Activated CD4-positive, CD25-positive, alpha-beta regulatory T cell treated with anti-CD3 and anti-CD28 coated beads, Interleukin-2, amount 50 U/mL, for 72 hours (primary cell): ENCODE measurements around the gene MGAT4B.

Experiments used
- DNase-seq: peaks from one replicate; pipeline ENCODE4 v3.0.0; 2021

MGAT4B gene

DNA sequence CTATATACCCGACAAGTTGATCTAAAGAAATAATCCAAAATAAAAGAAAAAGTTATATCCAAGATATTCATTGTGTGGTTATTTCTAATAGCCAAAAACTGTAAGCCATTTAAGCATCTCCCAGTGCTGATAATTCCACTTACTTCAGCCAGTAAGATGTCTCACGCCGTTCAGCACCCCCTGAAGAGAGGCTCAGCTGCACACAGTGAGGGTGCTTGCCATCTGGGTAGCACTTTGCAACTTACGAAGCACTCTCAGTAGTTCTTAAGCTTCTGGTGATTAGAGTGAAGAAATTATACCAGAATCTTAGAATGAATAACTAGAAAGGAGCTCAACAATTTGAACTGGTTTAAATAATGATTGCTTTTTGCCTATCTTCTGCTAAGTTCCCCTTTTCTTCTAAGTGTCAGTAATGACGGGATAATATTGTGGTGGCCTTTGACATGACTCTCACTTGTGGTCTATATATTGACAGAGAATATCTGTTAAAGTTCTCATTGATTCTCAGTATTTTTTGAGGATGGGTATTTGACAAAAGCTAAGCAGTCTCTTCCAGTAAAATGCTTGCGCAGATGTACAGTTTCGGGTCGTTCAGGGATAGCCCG is 39.1 kb downstream of the MGAT4B start:
- no peak for DNase-seq

- no peak for DNase-seq
Measured at GRCh38 chr5:179766726-179767455, 39.8 kb downstream of the MGAT4B start.

DNA sequence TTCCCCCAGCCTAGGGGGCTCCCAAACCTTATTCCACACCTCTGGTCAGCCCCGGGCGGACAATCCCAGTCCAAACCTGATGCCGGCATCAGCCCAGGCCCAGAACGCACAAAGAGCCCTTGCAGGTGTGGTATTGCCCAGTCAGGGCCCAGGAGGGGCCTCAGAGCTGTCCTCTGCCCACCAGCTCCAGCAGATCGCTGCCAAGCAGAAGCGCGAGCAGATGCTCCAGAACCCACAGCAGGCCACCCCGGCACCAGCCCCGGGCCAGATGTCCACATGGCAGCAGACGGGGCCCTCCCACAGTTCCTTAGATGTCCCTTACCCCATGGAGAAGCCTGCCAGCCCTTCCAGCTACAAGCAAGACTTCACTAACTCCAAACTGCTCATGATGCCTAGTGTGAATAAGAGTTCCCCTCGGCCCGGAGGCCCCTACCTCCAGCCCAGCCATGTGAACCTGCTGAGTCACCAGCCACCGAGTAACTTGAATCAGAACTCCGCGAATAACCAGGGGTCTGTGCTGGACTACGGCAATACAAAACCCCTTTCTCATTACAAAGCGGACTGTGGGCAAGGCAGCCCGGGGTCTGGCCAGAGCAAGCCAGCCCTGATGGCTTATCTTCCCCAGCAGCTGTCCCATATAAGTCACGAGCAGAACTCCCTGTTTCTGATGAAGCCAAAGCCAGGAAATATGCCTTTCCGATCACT is 40.5 kb downstream of the MGAT4B start:
- no peak for DNase-seq

GRCh38 chr5:179765400-179765799 is 41.3 kb downstream of the MGAT4B start:
- DNase-seq = no peak

GRCh38 chr5:179764056-179764455 is 42.6 kb downstream of the MGAT4B start:
- DNase-seq = no peak

DNA sequence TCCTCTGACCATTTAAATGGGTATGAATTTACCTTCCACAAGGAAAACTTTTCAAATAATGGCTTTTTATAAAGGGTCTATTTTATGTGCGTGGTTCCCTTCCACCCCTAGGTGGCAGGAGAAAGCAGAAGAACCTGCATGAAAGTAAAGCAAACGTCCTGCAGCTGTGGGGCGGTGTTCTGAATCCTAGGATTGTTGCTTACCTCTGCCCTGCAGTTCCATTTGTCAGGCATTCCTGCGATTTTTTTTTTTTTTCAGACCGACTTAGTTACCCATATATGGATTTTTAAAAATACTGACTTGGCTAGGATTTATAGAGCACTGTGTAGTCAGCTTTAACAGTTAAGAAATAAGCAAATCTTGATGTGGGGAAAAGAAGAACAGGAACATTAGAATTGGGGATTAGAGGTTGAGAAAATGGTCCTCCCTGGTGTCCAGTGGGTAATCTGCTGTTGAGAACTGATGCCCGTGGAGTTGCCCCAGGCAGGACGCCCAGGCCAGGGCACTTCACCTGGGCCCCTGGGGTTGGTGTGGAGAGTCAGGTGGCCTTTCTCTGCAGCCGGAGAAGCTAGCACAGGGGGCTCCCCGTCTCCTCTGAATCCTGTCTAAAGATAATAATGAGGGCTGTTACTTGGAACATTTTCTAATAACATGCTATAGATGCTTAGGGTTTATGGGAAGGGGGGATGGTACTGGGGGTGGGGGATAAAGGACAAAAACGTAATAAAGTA is 43.3 kb downstream of the MGAT4B start:
- no peak for DNase-seq

DNA sequence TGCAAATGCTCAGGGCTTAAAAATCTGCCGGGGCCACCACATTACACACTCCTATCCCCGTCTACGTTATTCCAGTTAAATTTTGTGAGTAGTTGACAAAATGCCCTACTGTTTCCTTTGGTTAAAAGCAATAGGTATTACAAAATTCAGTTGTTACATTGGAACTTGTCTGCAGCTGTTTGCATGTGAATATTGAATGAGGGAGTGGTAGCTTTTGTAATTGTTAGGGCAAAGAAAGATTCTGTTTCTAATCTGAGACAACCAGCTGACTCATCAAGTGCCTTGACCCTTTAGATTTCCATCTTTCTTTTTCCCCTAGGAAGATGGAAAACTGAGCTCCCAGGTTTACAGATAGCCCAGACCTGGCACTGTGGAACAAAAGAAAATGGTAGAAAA is 43.9 kb downstream of the MGAT4B start:
- DNase-seq = no peak

DNA sequence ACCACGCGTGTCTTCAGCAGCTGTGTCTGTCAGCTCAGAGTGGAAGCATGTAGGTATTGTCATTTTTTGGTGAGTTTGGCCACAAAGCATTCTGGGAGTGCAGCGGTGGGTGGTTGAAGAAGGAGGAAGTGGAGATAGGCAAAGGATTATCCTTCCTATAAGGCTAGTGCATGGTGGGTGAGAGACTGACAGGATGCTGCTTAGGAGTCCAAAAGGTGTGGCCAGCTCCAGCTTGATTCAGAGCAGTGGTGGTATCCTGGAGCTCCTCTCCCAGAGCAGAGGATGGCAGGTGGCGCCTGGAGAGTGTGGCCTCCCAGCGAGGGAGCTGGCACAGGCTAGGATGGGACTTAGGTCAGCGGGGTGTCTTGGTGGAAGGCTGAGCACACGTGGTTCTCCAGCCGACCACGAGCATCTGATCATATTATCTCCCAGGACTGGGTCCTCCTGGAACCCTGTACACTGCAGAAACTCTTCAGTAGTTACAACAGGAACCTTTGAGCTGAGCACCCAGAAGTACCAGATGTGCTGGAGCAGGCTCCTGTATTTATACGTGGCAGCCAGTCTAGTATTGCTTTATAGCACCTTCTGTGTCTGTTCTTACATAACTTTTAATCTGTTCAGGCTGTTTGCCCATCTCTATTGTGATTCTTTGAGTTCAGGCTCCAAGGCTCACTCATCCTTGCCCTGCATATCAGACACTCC is 44.4 kb downstream of the MGAT4B start:
- DNase-seq = no peak

GRCh38 chr5:179759581-179760551 is 46.8 kb downstream of the MGAT4B start:
- no peak for DNase-seq

DNA sequence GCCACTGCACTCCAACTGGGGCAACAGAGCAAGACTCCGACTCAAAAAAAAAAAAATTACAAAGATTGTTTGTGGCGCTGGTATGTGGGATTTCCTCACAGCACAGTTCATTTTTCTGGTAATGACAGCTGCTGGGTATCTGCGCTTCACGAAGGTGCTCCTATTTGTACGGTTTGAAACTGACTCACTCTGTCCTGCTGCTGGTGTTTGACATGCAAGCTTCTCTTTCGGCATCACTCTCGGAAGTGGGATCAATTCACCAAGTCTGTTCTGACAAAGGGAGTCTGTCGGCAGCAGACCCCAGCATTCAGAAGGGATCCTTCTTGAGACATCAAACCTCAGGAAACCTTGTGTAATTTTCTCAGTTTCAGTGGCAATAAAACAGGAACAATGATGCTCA is 47.7 kb downstream of the MGAT4B start:
- no peak for DNase-seq

DNA sequence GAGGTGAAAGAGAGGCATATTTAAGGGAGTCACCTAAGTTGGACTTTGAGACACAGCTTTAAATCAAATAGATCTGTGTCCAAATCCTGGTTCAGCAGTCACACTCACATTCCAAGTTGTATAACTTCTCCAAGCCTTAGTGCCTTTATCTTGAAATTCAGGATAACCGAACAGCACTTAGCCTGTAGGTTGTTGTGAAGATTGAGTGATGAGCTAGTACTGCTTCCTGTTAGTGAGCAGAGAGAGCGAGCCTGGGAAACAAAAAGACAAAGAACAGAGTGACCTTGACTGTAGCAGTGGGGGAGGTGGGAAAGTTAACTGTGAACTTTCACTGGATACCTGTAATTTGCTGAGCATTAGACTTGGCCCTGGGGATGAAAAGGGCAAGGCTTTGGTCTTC is 51.6 kb downstream of the MGAT4B start:
- DNase-seq = no peak

DNA sequence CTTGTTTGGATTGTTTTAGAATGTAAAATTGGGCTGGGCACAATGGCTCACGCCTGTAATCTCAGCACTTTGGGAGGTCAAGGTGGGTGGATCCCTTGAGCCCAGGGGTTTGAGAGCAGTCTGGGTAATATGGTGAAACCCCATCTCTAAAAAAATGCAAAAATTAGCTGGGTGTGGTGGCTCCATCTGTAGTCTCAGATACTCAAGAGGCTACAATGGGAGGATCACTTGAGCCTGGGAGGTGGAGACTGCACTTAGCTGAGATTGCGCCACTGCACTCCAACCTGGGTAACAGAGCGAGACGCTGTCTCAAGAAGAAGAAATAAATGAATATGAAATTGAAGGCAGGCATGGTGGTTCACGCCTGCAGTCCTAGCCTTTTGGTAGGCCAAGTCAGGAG is 52.7 kb downstream of the MGAT4B start:
- no peak for DNase-seq

DNA sequence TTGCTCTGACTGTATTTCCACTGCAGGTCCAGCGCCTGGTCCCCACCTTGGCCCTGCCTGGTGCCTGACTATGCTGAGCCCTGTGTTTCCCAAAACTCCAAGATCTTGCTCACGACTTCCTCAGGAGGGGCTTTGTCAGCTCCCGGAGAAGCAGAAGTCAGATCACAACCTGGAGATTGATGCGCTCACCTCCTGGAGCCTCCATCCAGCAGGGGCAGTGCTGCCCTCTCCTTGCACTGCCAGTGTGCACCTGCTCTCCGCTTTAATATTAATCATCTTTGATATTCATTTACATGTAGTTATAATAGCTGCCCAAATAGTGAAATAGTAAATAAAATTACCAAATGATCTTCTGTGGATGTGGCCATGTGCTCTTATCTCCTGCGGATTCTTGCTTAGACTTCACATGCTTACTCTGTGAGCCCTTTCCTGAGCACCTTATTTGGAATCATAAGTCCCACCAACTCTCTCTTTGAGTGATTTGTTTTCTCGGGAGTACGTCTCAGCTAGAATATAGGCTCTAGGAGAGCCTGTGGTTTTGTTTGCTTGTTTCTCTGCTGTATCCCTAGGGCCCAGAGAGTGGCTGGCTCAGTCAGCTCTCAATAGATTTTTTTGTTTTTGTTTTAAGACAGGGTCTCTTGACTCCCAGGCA is 56.7 kb downstream of the MGAT4B start:
- DNase-seq = no peak

DNA sequence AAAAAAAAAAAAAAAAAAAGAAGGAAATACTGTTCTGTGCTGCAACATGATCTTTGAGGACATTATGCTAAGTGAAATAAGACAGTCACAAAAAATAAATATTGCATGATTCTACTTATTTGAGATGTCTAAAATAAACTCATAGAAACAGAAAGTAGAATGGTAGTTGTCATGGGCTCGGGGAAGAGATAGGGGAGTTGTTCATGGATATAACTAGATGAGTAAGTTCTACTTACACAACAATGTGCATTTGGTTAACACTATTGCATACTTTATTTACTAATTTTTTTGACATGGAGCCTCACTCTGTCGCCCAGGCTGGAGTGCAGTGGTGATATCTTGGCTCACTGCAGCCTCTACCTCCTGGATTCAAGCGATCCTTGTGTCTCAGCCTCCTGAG is 58.9 kb downstream of the MGAT4B start:
- DNase-seq = no peak
